ENCODE results near the gene PALB2.

- TF ChIP-seq, protein P1, sequence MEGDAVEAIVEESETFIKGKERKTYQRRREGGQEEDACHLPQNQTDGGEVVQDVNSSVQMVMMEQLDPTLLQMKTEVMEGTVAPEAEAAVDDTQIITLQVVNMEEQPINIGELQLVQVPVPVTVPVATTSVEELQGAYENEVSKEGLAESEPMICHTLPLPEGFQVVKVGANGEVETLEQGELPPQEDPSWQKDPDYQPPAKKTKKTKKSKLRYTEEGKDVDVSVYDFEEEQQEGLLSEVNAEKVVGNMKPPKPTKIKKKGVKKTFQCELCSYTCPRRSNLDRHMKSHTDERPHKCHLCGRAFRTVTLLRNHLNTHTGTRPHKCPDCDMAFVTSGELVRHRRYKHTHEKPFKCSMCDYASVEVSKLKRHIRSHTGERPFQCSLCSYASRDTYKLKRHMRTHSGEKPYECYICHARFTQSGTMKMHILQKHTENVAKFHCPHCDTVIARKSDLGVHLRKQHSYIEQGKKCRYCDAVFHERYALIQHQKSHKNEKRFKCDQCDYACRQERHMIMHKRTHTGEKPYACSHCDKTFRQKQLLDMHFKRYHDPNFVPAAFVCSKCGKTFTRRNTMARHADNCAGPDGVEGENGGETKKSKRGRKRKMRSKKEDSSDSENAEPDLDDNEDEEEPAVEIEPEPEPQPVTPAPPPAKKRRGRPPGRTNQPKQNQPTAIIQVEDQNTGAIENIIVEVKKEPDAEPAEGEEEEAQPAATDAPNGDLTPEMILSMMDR (IDR thresholded peaks at IDR 0.05): no peak
- no peak for TF ChIP-seq POLR2A (IDR thresholded peaks at IDR 0.05)
Observed at GRCh38 chr16:23571895-23572294, 69.2 kb downstream of the PALB2 start.
